GM11168 (cell line): ENCODE results near the gene SULT1A1.
"Not testable (repeated sequence)": the region's sequence is repeated elsewhere in the genome, so short reads cannot be mapped to it uniquely, and the experiment has no call there.

Experiments
- in situ Hi-C: fragments of 300-500 bp; cut with MboI; formaldehyde crosslinking; loops from one replicate; pipeline ENCODE4 v1.12.0; 2022; ENCODE audit warnings: low sequenced_read_pairs; ENCODE audit not compliant: unreplicated experiment

The SULT1A1 gene

DNA sequence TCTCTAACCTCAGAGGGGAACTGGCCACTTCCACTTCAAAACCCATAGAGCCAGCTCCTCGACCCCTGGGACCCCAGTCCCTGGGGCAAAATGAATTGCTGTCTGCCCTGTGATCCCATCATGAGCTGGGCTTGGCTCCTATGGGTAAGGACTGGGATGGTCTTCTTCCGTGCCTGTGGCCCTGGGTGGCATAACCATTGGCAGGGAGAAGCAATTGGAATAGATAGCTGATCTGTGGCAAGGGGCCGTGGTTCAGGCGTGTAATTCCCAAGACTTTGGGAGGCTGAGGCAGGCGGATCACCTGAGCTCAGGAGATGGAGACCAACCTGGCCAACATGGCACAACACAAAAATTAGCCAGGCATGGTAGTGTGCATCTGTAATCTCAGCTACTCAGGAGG is 17.3 kb downstream of the SULT1A1 start:
- in situ Hi-C loops: no loop called here

- in situ Hi-C loops: no loop called here
Measured at GRCh38 chr16:28591355-28591754, 18.5 kb downstream of the SULT1A1 start.

DNA sequence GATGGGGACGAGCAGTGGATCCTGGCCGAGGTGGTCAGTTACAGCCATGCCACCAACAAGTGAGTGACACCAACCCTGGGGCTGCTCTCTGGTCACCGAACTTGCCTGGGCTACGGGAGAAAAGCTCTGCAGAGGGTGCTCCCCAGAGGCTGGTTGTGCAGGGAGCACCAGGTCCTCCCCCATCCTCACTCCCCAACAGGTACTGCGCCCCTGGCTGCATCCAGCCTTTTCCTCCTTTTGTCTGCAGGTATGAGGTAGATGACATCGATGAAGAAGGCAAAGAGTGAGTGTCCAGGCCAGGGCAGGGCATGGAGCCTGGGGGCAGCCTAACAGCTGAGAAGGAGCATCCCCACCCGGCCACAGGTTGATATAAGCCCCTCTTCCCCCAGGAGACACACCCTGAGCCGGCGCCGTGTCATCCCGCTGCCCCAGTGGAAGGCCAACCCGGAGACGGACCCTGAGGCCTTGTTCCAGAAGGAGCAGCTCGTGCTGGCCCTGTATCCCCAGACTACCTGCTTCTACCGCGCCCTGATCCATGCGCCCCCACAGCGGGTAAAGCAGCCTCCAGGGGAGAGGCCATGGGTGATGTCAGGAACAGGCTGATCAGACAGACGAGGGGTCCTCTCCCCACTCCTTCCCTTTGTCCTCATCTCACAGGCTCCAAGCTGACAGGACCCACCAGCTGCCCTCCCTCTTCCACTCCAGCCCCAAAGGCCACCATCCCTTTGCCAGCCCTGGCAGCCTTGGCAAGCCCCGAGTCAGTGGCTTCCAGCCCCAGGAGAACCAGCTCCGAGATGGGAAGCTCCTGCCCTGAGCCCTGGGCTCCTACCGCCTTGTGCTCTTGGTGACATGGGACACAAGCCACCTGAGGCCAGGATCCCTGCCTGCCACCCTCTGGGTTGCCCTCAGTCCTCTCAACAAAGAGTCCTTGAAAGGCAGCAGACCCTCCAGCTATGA is 19.2 kb downstream of the SULT1A1 start:
- in situ Hi-C loops: no loop called here

- in situ Hi-C loops: no loop called here
Measured at GRCh38 chr16:28589930-28590329, 19.9 kb downstream of the SULT1A1 start.

GRCh38 chr16:28589069-28589468 is 20.8 kb downstream of the SULT1A1 start:
- in situ Hi-C loops: no loop called here

- in situ Hi-C loops: no loop called here
Measured at GRCh38 chr16:28587386-28587785, 22.5 kb downstream of the SULT1A1 start.

GRCh38 chr16:28586466-28586865 is 23.4 kb downstream of the SULT1A1 start:
- in situ Hi-C loops: no loop called here

GRCh38 chr16:28585674-28586073 is 24.2 kb downstream of the SULT1A1 start:
- in situ Hi-C loops: no loop called here

- in situ Hi-C loops: no loop called here
Measured at GRCh38 chr16:28580726-28581315, 29.0 kb downstream of the SULT1A1 start.

DNA sequence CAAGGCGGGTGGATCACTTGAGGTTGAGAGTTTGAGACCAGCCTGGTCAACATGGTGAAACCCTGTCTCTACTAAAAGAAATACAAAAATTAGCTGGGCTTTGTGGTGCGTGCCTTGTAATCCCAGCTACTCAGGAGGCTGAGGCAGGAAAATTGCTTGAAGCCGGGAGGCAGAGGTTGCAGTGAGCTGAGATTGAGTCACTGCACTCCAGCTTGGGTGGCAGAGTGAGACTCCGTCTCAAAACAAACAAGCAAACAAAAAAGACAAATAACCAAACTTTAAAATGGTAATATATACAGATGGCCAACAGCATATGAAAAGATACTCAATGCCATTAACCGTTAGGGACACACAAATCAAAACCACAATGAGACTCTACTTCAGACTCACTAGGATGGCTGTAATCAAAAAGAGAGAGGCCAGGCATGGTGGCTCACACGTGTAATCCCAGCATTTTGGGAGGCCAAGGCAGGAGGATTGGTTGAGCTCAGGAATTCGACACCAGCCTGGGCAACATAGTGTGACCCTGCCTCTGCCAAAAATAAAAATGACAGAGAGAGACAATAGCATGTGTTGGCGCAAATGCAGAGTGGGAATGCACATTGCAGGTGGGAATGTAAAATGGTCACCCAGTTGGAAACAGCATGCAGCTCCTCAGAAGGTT is 34.3 kb downstream of the SULT1A1 start:
- in situ Hi-C loops: no loop called here

GRCh38 chr16:28574925-28575324 is 34.9 kb downstream of the SULT1A1 start:
- in situ Hi-C loops: no loop called here

DNA sequence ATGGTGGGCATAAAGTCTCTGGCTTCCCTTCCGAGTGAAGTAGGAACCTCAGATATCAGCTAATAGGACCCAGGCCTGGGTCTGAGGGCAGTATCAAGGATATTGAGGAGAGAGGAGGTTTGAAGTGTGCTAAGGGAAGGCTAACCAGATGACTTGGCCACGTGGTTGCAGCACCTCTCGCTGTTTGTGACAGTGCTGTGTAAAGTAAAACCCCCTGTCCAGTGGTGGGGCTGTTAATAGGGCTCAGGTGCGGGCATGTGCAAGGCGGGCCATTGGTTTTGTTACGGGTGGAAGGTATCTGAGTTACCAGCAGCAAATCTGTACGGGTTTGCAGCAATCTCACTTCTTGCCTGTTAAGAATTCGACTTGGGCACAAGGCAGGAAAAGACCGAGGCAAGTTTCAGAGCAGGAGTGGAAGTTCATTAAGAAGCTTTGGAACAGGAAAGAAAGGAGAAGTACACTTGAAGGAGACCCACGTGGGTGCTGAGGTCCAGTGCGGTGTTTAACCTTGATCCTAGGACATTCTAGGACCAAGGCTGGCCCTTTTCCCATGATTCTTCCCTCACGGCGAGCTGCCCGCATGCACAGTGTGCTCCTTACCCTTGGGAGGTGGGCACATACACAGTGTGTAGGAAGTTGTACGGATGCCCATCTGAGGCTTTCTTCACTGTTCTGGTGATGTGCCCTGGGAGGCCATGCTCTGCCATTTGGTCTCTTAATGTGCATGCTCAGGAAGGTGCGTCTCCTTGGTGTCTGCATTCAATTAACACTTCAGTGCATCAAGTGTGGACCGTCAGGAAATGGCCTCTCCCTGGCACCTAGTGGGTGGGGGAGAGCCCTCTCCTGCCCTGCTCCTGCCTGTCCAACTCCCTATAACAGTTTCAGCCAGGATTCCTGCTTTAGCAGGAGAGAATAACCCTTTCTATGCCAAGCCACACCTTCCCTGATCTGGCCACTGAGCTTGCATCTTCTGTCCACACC is 35.8 kb downstream of the SULT1A1 start:
- in situ Hi-C loops: no loop called here

DNA sequence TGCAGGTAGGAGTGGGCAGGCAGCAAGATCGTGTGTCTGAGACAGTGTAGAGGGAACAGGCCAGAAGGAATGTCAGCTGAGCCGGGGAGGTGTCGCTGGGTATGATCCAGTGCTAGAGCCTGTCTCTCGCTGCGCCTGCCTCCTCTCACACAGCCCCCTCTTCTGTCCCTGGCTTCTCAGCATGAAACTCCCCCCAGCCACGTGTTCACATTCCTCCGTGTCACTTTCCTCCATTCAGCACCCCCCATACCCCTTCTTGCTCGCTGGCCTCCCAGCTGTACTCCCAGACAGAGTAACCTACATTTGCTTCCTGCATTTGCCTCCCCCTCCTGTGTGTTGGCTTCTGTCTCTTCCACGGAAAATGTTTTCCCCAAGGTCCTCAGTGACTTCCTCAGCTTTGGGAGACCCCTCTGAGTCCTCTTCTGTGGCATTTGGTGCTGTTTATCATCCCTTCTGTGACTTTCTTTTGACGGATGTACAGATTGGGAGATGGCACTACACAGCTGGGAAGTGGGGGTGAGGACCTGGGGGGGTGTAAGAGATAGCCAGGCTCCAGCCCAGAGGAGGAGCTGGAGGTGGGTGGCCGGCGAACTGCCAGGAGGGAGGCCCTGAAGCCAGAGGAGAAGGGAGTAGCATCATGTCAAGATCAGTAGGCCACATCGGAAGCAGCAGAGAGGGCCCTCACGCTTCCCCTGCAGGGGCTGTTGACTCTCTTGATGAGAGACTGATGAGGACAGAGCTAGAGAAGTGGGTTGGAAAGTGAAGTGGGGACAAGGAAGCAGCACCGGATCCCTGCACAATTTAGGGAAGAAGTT is 36.9 kb downstream of the SULT1A1 start:
- in situ Hi-C loops: no loop called here

DNA sequence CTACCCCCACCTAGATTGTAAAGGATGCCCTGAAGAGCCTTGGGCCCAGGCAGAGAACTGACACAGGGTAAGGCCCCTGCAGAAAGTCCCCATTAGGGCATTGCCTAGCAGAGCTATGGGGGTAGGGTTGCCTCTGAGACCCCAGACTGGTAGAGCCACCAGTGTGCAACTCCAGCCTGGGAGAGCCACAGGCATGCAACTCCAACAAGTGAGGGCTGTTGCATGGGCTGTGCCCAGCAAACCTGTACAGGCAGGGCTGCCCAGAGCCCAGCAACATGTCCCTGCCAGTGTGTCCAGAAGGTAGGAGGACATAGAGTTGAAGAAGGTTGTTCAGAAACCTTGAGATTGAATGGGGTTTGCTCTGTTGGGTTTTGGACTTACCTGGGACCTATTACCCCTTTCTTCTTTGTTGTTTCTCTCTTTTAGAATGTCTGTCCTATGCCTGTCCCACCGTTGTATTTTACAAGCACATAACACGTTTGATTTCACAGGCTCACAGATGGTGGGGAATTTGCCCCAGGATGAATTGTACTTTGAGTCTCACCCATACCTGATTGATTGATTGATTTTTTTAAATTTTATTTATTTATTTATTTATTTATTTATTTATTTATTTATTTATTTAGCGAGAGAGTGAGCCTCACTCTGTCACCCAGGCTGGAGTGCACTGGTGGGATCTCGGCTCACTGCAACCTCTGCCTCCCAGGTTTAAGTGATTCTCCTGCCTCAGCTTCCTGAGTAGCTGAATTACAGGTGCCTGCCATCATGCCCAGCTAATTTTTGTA is 39.7 kb downstream of the SULT1A1 start:
- in situ Hi-C loops: no loop called here

DNA sequence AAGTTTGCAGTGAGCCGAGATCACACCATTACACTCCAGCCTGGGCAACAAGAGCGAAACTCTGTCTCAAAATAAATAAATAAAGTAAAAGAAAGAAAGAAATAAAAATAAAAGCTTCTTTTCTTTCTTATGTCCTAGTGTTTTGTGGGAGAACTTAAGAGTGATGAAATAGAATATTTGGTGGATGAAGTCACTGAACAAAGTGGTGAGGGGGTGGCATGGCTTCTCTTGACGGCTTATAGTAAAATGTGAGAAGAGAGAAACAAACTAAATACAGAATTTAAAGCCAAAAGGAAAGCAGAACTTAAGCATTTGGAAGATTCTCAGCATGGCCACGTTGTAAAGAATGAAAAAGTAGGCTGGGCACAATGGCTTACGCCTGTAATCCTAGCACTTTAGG is 40.8 kb downstream of the SULT1A1 start:
- in situ Hi-C loops: no loop called here

- in situ Hi-C loops: no loop called here
Measured at GRCh38 chr16:28567292-28567691, 42.6 kb downstream of the SULT1A1 start.

DNA sequence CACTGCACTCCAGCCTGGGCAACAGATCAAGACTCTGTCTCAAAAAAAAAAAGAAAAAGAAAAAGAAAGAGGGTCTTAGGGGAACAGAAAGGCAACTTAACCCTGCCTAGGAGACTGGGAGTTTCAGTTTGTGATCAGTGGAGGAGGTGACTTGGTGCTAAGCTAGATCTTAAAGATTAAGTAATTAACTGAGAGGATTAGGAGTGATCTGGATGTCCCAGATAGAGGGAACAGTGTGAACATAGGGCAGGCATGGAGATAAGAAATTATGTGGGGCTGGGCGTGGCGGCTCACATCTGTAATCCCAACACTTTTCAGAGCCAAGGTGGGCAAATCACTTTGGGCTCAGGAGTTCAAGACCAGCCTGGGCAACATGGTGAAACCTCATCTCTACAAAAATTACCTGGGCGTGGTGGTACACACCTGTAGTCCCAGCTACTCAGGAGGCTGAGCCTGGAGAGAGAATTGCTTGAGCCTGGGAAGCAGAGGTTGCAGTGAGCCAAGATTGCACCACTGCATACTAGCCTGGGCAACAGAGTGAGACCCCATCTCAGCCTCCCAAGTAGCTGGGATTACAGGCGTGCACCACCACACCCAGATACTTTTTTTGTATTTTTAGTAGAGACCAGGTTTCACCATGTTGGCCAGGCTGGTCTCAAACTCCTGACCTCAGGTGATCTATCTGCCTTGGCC is 43.5 kb downstream of the SULT1A1 start:
- in situ Hi-C loops: not testable (repeated sequence)

GRCh38 chr16:28563218-28563617 is 46.6 kb downstream of the SULT1A1 start:
- in situ Hi-C loops: no loop called here
